Osteoblast (primary cell): Measurements from ENCODE around the gene NPRL2. TPM values are rescaled to one million over a fixed set of nuclear protein-coding genes. Genes with fewer than 3 reads are reported as not detected.
A peak's percentile ranks its signal among the peaks of the same experiment; 100 is the strongest.

ENCODE experiments used
- DNase-seq: peaks from one replicate; pipeline ENCODE4 v3.0.0; 2011; ENCODE audit warnings: low spot score, mixed read lengths; ENCODE audit not compliant: insufficient read length; ENCODE audit errors: missing footprints
- H2AFZ ChIP-seq: 2 replicates; pipeline ENCODE4 v1.6.0; 2011; ENCODE audit warnings: mild to moderate bottlenecking, low read length
- H3K27ac ChIP-seq: 2 replicates; pipeline ENCODE4 v1.5.1; 2011; ENCODE audit warnings: mild to moderate bottlenecking, low read depth, low read length, moderate library complexity
- H3K27me3 ChIP-seq: 2 replicates; pipeline ENCODE4 v1.6.0; 2012; ENCODE audit warnings: mild to moderate bottlenecking, control low read depth, inconsistent platforms, low read length, moderate library complexity; ENCODE audit not compliant: insufficient read depth
- H3K36me3 ChIP-seq: 2 replicates; pipeline ENCODE4 v1.5.1; 2011; ENCODE audit warnings: mild to moderate bottlenecking, low read length, control low read depth, moderate library complexity; ENCODE audit not compliant: insufficient read depth
- H3K4me1 ChIP-seq: 2 replicates; pipeline ENCODE4 v1.5.1; 2011; ENCODE audit warnings: mild to moderate bottlenecking, low read length, control low read depth, moderate library complexity; ENCODE audit not compliant: insufficient read depth
- H3K4me2 ChIP-seq: 2 replicates; pipeline ENCODE4 v1.6.0; 2011; ENCODE audit warnings: mild to moderate bottlenecking, low read length; ENCODE audit not compliant: insufficient read depth
- H3K4me3 ChIP-seq: fragments of 200-600 bp; sonication (generic); 3 replicates; pipeline ENCODE4 v1.5.1; 2012; ENCODE audit warnings: mild to moderate bottlenecking, low read length, inconsistent platforms; ENCODE audit not compliant: insufficient read depth
- H3K79me2 ChIP-seq: 2 replicates; pipeline ENCODE4 v1.6.0; 2012; ENCODE audit warnings: mild to moderate bottlenecking, low read length, control low read depth, inconsistent platforms; ENCODE audit not compliant: insufficient read depth
- H3K9me3 ChIP-seq: 2 replicates; pipeline ENCODE4 v1.5.1; 2011; ENCODE audit warnings: low read depth, low read length, control low read depth
- H4K20me1 ChIP-seq: 2 replicates; pipeline ENCODE4 v1.6.0; 2012; ENCODE audit warnings: mild to moderate bottlenecking, low read length, control low read depth; ENCODE audit not compliant: insufficient read depth
- total RNA-seq: library from RNA; depleted of rRNA; stranded (reverse); fragments of >200 nt; gene quantifications from 2 replicates; pipeline ENCODE4 v1.2.3, GENCODE V29; 2012
- TF ChIP-seq, protein P1 (sequence below): IDR thresholded peaks from 2 replicates; pipeline ENCODE4 v1.5.1; 2011; ENCODE audit warnings: mild to moderate bottlenecking, low read depth, low read length, moderate library complexity; ENCODE audit errors: extremely low read depth

NPRL2 gene
- total RNA-seq, 1 donor = 21.7 TPM

DNA sequence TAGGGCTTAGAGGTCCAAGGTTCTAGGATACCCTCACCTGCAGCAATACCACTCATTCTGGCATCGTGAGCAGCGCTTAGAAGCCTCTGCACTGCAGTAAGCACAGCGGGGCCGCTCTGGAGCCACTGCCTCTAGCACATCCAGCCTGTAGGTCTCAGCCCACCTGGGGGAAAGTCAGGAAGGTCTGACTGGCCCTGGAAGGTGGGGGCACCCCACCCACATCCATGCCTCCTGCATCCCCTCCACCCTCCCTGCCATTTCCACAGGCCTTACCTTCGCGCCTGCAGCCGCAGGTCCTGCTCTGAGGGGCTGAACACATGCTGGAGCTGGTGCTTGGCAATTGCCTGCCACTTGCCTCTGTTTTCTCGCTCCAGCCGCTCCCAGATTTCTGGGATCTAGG, 9.0 kb downstream of the NPRL2 start:
- Histone ChIP-seq H3K4me3 (peak overlapping the region; percentile 77), H3K36me3 (no peaks in the 10 kb centered on the region), H3K27ac (no peak overlapping the region), H3K4me1 (peaks cover 40% of the 10 kb centered on the region), H3K79me2 (peaks cover 34% of the 10 kb centered on the region), H4K20me1 (no peaks in the 10 kb centered on the region), H3K4me2 (peak overlapping the region; percentile 97), H3K27me3 (no peaks in the 10 kb centered on the region), H2AFZ (no peak overlapping the region), H3K9me3 (no peaks in the 10 kb centered on the region)
- TF ChIP-seq, protein P1, sequence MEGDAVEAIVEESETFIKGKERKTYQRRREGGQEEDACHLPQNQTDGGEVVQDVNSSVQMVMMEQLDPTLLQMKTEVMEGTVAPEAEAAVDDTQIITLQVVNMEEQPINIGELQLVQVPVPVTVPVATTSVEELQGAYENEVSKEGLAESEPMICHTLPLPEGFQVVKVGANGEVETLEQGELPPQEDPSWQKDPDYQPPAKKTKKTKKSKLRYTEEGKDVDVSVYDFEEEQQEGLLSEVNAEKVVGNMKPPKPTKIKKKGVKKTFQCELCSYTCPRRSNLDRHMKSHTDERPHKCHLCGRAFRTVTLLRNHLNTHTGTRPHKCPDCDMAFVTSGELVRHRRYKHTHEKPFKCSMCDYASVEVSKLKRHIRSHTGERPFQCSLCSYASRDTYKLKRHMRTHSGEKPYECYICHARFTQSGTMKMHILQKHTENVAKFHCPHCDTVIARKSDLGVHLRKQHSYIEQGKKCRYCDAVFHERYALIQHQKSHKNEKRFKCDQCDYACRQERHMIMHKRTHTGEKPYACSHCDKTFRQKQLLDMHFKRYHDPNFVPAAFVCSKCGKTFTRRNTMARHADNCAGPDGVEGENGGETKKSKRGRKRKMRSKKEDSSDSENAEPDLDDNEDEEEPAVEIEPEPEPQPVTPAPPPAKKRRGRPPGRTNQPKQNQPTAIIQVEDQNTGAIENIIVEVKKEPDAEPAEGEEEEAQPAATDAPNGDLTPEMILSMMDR = no peak
- no peak for DNase-seq

DNA sequence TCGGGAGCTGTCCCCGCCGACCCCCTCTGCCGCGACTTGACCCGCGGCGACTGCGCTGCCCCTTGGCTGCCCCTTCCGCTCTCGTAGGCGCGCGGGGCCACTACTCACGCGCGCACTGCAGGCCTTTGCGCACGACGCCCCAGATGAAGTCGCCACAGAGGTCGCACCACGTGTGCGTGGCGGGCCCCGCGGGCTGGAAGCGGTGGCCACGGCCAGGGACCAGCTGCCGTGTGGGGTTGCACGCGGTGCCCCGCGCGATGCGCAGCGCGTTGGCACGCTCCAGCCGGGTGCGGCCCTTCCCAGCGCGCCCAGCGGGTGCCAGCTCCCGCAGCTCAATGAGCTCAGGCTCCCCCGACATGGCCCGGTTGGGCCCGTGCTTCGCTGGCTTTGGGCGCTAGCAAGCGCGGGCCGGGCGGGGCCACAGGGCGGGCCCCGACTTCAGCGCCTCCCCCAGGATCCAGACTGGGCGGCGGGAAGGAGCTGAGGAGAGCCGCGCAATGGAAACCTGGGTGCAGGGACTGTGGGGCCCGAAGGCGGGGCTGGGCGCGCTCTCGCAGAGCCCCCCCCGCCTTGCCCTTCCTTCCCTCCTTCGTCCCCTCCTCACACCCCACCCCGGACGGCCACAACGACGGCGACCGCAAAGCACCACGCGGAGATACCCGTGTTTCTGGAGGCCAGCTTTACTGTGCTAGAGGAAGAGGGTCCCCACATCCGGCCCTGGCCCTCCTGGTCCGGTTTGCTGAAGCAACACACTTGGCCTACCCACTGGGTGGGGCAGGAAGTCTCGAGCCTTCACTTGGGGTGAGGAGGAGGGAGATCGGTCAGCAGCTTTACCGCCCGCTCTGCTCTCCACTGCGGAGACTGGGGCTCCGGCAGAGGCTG, 9.9 kb downstream of the NPRL2 start, which contains the start of gene RASSF1:
Gene RASSF1 (minus strand): TSS at position 389 of the 882 bp plus-strand sequence. CDS start 31 bp downstream, at position 358.
- TF ChIP-seq, protein P1 = no peak
- H3K79me2 ChIP-seq = peaks cover 43% of the 10 kb centered on the region
- H3K9me3 ChIP-seq = no peaks in the 10 kb centered on the region
- H3K27me3 ChIP-seq = no peaks in the 10 kb centered on the region
- no peaks in the 10 kb centered on the region for H3K36me3 ChIP-seq
- peak within 1 kb of the TSS; percentile 83 for H3K27ac ChIP-seq
- peaks cover 44% of the 10 kb centered on the region for H3K4me1 ChIP-seq
- peaks cover 6% of the 10 kb centered on the region for H4K20me1 ChIP-seq
- DNase-seq = peak; percentile 96
- H3K4me2 ChIP-seq = peak within 1 kb of the TSS; percentile 97
- peak within 1 kb of the TSS; percentile 77 for H3K4me3 ChIP-seq
- peak within 1 kb of the TSS; percentile 82 for H2AFZ ChIP-seq

DNA sequence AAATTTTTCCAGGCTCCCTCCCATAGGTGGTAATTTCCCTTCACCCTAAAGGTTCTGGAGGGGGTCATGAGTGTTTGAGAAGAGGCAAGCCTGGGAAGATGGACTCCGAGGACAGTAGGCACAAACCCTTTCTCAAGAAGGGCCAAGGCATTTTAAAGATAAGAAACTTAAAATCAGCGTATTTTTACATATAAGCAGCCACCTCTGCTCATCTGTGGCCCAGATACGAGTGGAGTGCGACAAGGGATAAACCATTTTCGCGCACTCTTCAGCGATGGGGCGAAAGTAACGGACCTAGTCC, 10.5 kb downstream of the NPRL2 start:
- H3K27me3 ChIP-seq = no peaks in the 10 kb centered on the region
- peak overlapping the region; percentile 82 for H2AFZ ChIP-seq
- peaks cover 48% of the 10 kb centered on the region for H3K79me2 ChIP-seq
- no peaks in the 10 kb centered on the region for H3K36me3 ChIP-seq
- H3K4me2 ChIP-seq = peak overlapping the region; percentile 97
- peak overlapping the region; percentile 83 for H3K27ac ChIP-seq
- DNase-seq = no peak
- peaks cover 11% of the 10 kb centered on the region for H4K20me1 ChIP-seq
- H3K4me1 ChIP-seq = peaks cover 44% of the 10 kb centered on the region
- H3K9me3 ChIP-seq = no peaks in the 10 kb centered on the region
- peak overlapping the region; percentile 77 for H3K4me3 ChIP-seq
- TF ChIP-seq, protein P1 = no peak

DNA sequence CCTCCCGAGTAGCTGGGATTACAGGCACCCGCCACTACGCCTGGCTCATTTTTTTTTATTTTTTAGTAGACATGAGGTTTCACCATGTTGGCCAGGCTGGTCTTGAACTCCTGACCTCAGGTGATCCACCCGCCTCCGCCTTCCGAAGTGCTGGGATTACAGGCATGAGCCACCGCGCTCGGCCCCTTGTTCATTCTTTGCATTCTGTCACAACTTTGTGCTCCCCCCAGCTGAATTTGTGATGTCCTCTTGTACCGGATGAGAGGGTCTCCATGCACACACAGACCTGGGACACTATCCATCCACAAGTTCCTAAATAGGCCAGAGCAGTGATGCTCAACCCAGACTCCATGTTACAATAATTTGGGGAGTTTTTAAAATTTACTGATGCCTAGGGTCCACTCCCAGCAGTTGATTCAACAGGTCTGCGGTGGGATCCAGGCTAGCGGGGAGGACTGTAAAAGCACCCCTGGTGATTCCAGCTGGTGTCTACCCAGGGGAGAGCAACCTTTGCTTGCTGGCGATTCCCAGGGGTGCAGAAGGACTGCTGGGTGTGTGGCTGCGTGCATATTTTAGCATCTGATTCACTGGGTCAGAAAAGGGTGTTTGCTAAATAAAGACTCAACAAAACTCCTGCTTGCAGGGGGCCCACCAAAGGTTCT, 11.0 kb downstream of the NPRL2 start:
- Histone ChIP-seq H3K4me1 (peaks cover 47% of the 10 kb centered on the region), H2AFZ (peak overlapping the region; percentile 82), H3K36me3 (no peaks in the 10 kb centered on the region), H4K20me1 (peaks cover 14% of the 10 kb centered on the region), H3K27me3 (no peaks in the 10 kb centered on the region), H3K4me3 (peak overlapping the region; percentile 77), H3K27ac (peak overlapping the region; percentile 83), H3K9me3 (no peaks in the 10 kb centered on the region), H3K79me2 (peaks cover 53% of the 10 kb centered on the region), H3K4me2 (peak overlapping the region; percentile 97)
- peak; percentile 90 for DNase-seq
- TF ChIP-seq, protein P1 = no peak
